Hepatocyte (in vitro differentiated cells): ENCODE results near the gene ZNF860. TPM values are rescaled to one million over a fixed set of nuclear protein-coding genes. Genes with fewer than 3 reads are reported as not detected.
"Not testable (repeated sequence)": the region's sequence is repeated elsewhere in the genome, so short reads cannot be mapped to it uniquely, and the experiment has no call there.

Source experiments
- DNase-seq: peaks from one replicate; pipeline ENCODE4 v3.0.0-alpha.2; 2016; ENCODE audit warnings: low spot score
- H2AFZ ChIP-seq: fragments of 200-600 bp; sonication (generic); 2 replicates; pipeline ENCODE4 v1.6.0; 2016; ENCODE audit warnings: antibody characterized with exemption, mild to moderate bottlenecking
- H3K27ac ChIP-seq: fragments of 200-600 bp; sonication (generic); 2 replicates; pipeline ENCODE4 v1.5.1; 2016; ENCODE audit warnings: mild to moderate bottlenecking
- H3K27me3 ChIP-seq: fragments of 200-600 bp; sonication (generic); 2 replicates; pipeline ENCODE4 v1.6.1; 2016
- H3K36me3 ChIP-seq: fragments of 200-600 bp; sonication (generic); replicated peaks from 2 replicates; pipeline ENCODE4 v1.5.1; 2016; ENCODE audit warnings: low read depth; ENCODE audit not compliant: insufficient read depth
- H3K4me1 ChIP-seq: fragments of 200-600 bp; sonication (generic); 2 replicates; pipeline ENCODE4 v1.5.1; 2016; ENCODE audit warnings: mild to moderate bottlenecking, moderate library complexity; ENCODE audit not compliant: insufficient read depth
- H3K4me2 ChIP-seq: fragments of 200-600 bp; sonication (generic); 2 replicates; pipeline ENCODE4 v1.6.0; 2016
- H3K4me3 ChIP-seq: fragments of 200-600 bp; sonication (generic); 2 replicates; pipeline ENCODE4 v1.5.1; 2016; ENCODE audit warnings: mild to moderate bottlenecking
- H3K79me2 ChIP-seq: fragments of 200-600 bp; sonication (generic); 2 replicates; pipeline ENCODE4 v1.6.0; 2017; ENCODE audit warnings: mild to moderate bottlenecking
- H3K9me2 ChIP-seq: fragments of 200-600 bp; sonication (generic); replicated peaks from 2 replicates; pipeline ENCODE4 v1.6.0; 2017; ENCODE audit warnings: mild to moderate bottlenecking; ENCODE audit not compliant: insufficient read depth
- H3K9me3 ChIP-seq: fragments of 200-600 bp; sonication (generic); 2 replicates; pipeline ENCODE4 v1.5.1; 2016; ENCODE audit warnings: low read depth, mild to moderate bottlenecking
- H4K20me1 ChIP-seq: fragments of 200-600 bp; sonication (generic); 2 replicates; pipeline ENCODE4 v1.6.0; 2016; ENCODE audit warnings: mild to moderate bottlenecking; ENCODE audit not compliant: insufficient read depth, poor library complexity, severe bottlenecking
- EZH2 ChIP-seq: fragments of 200-600 bp; sonication (generic); IDR thresholded peaks from 2 replicates; pipeline ENCODE4 v1.6.1; 2016; ENCODE audit warnings: antibody characterized with exemption, mild to moderate bottlenecking, borderline replicate concordance
- EZH2phosphoT487 ChIP-seq: fragments of 200-600 bp; sonication (generic); IDR thresholded peaks from one replicate; pipeline ENCODE4 v1.6.1; 2018; ENCODE audit warnings: antibody characterized with exemption, mild to moderate bottlenecking, low read depth, moderate library complexity; ENCODE audit not compliant: unreplicated experiment, severe bottlenecking
- WGBS: methylation state at CpG from one replicate; pipeline ENCODE4 v1.1.6; 2016; ENCODE audit warnings: low lambda C conversion rate; ENCODE audit errors: missing lambda C conversion rate; 5-methylcytosine and 5-hydroxymethylcytosine counted together
- polyA plus RNA-seq: library from polyadenylated mRNA; unstranded; fragments of >200 nt; fragmentation: Nextera tagmentation; extraction: Ambion mirVana; gene quantifications from 2 replicates; pipeline ENCODE4 v1.2.1, GENCODE V29; 2016
- total RNA-seq: library from RNA; depleted of rRNA; stranded (reverse); fragments of >200 nt; gene quantifications from 2 replicates; pipeline ENCODE4 v1.2.3, GENCODE V29; 2014
- TF ChIP-seq, protein P1 (sequence below): fragments of 200-600 bp; sonication (generic); IDR thresholded peaks from 2 replicates; pipeline ENCODE4 v1.5.1; 2016; ENCODE audit warnings: antibody characterized with exemption, mild to moderate bottlenecking; ENCODE audit not compliant: poor library complexity

The ZNF860 gene
- total and polyA plus RNA-seq, 2 experiments from 2014 or later = 0.80 to 1.3 TPM

GRCh38 chr3:31985831-31986230 lies 4.3 kb downstream of the ZNF860 start:
- WGBS = 98% methylated on average over 2 of the region's 2 CpGs

DNA sequence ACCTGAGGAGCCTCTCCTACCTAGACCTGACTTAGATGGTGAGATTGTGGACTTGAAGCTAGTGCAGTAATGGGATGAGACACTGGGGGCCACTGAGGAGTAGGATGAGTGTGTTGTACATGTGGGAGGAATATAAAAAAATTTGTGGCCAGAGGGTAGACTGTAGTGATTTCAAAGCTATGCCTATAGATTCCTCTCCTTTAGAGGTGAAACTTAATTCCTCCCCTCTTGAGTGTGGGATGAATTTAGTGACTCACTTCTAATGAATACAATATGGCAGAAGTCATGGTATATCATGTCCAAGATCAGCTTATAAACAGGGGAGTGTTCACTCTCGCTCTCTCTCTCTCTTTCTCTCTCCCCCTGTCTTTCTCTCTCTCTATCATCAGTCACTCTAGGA lies 6.7 kb downstream of the ZNF860 start:
- no peak for DNase-seq
- H3K4me3 ChIP-seq = no peak overlapping the region
- no peak overlapping the region for H3K27ac ChIP-seq
- H3K4me2 ChIP-seq = no peak overlapping the region
- no peaks in the 10 kb centered on the region for H3K36me3 ChIP-seq
- no peaks in the 10 kb centered on the region for H3K4me1 ChIP-seq
- WGBS = 71% methylated on average over 1 of the region's 1 CpG
- H2AFZ ChIP-seq = no peak overlapping the region
- no peaks in the 10 kb centered on the region for H3K9me2 ChIP-seq
- H4K20me1 ChIP-seq = no peaks in the 10 kb centered on the region
- H3K27me3 ChIP-seq = no peaks in the 10 kb centered on the region
- no peaks in the 10 kb centered on the region for H3K79me2 ChIP-seq
- TF ChIP-seq, protein P1, sequence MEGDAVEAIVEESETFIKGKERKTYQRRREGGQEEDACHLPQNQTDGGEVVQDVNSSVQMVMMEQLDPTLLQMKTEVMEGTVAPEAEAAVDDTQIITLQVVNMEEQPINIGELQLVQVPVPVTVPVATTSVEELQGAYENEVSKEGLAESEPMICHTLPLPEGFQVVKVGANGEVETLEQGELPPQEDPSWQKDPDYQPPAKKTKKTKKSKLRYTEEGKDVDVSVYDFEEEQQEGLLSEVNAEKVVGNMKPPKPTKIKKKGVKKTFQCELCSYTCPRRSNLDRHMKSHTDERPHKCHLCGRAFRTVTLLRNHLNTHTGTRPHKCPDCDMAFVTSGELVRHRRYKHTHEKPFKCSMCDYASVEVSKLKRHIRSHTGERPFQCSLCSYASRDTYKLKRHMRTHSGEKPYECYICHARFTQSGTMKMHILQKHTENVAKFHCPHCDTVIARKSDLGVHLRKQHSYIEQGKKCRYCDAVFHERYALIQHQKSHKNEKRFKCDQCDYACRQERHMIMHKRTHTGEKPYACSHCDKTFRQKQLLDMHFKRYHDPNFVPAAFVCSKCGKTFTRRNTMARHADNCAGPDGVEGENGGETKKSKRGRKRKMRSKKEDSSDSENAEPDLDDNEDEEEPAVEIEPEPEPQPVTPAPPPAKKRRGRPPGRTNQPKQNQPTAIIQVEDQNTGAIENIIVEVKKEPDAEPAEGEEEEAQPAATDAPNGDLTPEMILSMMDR = no peak
- TF ChIP-seq EZH2 (no peak), EZH2phosphoT487 (no peak)
- H3K9me3 ChIP-seq = peaks cover 3% of the 10 kb centered on the region

More at GRCh38 chr3:31985831-31986230, 4.3 kb downstream of the ZNF860 start:
- DNase-seq = no peak
- no peaks in the 10 kb centered on the region for H3K4me1 ChIP-seq
- no peak overlapping the region for H3K4me2 ChIP-seq
- H3K4me3 ChIP-seq = no peak overlapping the region
- H3K36me3 ChIP-seq = no peaks in the 10 kb centered on the region
- no peak overlapping the region for H3K27ac ChIP-seq
- H3K9me3 ChIP-seq = peaks cover 2% of the 10 kb centered on the region
- no peak overlapping the region for H2AFZ ChIP-seq
- no peaks in the 10 kb centered on the region for H3K27me3 ChIP-seq
- TF ChIP-seq EZH2 (no peak), EZH2phosphoT487 (no peak)
- TF ChIP-seq, protein P1 = no peak
- H3K9me2 ChIP-seq = no peaks in the 10 kb centered on the region
- H3K79me2 ChIP-seq = no peaks in the 10 kb centered on the region
- H4K20me1 ChIP-seq = no peaks in the 10 kb centered on the region

DNA sequence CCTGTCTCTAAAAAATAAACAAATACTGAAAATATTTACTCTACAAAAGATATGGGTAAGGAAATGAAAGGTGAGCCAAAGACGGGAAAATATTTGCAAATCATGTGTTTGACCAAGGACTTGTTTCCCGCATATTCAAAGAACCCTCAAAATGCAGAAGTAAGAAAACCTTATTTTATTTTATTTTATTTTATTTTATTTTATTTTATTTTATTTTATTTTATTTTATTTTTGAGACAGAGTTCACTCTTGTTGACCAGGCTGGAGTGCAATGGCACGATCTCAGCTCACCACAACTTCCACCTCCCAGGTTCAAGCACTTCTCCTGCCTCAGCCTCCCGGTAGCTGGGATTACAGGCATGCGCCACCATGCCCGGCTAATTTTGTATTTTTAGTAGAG lies 11.4 kb downstream of the ZNF860 start:
- not testable (repeated sequence) for H3K9me3 ChIP-seq, DNase-seq, H2AFZ ChIP-seq, H3K27ac ChIP-seq, H3K27me3 ChIP-seq, H4K20me1 ChIP-seq, H3K4me3 ChIP-seq, H3K9me2 ChIP-seq, H3K36me3 ChIP-seq, H3K4me2 ChIP-seq, H3K4me1 ChIP-seq, H3K79me2 ChIP-seq
- 95% methylated on average over 6 of the region's 6 CpGs for WGBS

DNA sequence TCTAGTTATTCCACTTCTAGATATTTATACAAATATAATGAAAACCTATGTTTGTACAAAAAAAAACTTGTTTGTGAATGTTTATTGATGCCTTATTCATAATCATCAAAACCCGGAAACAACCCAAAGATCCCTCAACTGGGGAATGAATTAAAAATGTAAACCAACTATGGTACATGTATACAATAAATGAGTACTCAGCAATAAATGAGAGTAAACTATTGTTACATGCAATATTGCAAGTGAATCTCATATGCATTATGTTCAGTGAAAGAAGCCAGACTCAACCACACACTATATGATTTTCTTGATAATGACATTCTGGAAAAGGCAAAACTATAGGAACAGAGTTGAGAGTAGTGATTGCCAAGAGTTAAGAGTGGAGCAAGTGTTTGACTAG lies 12.3 kb downstream of the ZNF860 start:
- H2AFZ ChIP-seq = no peak overlapping the region
- H3K79me2 ChIP-seq = no peaks in the 10 kb centered on the region
- TF ChIP-seq EZH2 = no peak
- TF ChIP-seq, protein P1 = no peak
- no peak for TF ChIP-seq EZH2phosphoT487
- H4K20me1 ChIP-seq = no peaks in the 10 kb centered on the region
- 88% methylated on average over 1 of the region's 1 CpG for WGBS
- no peaks in the 10 kb centered on the region for H3K36me3 ChIP-seq
- no peak overlapping the region for H3K4me2 ChIP-seq
- H3K27me3 ChIP-seq = no peaks in the 10 kb centered on the region
- no peak overlapping the region for H3K4me3 ChIP-seq
- no peaks in the 10 kb centered on the region for H3K4me1 ChIP-seq
- no peaks in the 10 kb centered on the region for H3K9me2 ChIP-seq
- peaks cover 3% of the 10 kb centered on the region for H3K9me3 ChIP-seq
- no peak for DNase-seq
- no peak overlapping the region for H3K27ac ChIP-seq

- 84% methylated on average over 5 of the region's 5 CpGs for WGBS
- DNase-seq, H3K79me2 ChIP-seq, H3K9me3 ChIP-seq, H2AFZ ChIP-seq, H3K27me3 ChIP-seq, H4K20me1 ChIP-seq, H3K4me1 ChIP-seq, H3K27ac ChIP-seq, H3K4me2 ChIP-seq, H3K4me3 ChIP-seq, H3K9me2 ChIP-seq, H3K36me3 ChIP-seq: not testable (repeated sequence)
Observed at GRCh38 chr3:31995026-31995425, 13.5 kb downstream of the ZNF860 start.
